ENCODE data around the gene TTC7B. TPM values are rescaled to one million over a fixed set of nuclear protein-coding genes. Genes with fewer than 3 reads are reported as not detected.

The TTC7B gene
- total and polyA plus RNA-seq, 2 experiments from 2014 or later = 5.2 to 28.2 TPM

DNA sequence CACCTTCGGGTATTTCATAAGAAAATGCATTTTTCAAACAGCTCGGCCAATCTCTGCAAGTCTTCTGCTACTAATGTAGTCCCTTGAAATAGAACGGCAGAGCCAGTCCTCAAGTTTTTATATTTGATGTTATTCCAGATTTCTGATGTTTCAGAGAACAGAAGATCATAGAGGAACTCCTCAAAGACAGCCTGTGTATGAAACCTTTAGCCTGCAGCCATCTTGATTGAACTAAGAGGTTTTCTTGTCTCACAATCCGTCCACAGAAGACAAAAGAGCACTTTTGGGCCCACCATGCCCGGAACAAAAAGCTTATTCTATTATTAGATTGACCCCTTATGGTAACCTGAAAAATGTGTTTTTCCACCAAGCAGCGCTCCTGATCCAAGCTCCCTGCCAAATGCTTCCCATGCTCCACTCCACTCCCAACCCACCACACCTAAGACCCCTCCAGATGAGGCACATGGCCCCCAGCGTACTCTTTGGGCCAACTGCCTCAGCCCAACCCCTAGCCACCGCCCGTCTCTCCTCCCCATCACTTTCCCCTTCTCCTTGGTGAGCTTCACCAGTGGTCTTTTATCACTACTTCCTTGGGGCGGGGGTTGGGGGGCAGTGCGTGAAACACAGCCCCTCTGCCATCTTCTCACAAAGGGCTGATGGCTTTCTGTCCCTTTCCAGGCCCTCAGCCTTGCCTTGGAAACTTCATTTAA, 243.6 kb downstream of the TTC7B start:
- no peaks in the 10 kb centered on the region for H3K27me3 ChIP-seq (replicated peaks; ENCODE audit: insufficient read depth)
- H3K36me3 ChIP-seq (ENCODE audit: low read depth) = no peaks in the 10 kb centered on the region
- H3K9me3 ChIP-seq (ENCODE audit: low read depth) = no peaks in the 10 kb centered on the region
- H2AFZ ChIP-seq = no peak overlapping the region
- H3K4me3 ChIP-seq = no peak overlapping the region
- no peak overlapping the region for H3K9ac ChIP-seq
- H3K79me2 ChIP-seq (ENCODE audit: insufficient read depth) = no peaks in the 10 kb centered on the region
- TF ChIP-seq EZH2phosphoT487 (IDR thresholded peaks at IDR 0.05; ENCODE audit: insufficient read depth, low read depth) (no peak), EZH2 (IDR thresholded peaks at IDR 0.05; ENCODE audit: insufficient read depth, poor library complexity, severe bottlenecking) (no peak)
- H3F3A ChIP-seq (ENCODE audit: insufficient read depth) = no peaks in the 10 kb centered on the region
- no peaks in the 10 kb centered on the region for H4K20me1 ChIP-seq (ENCODE audit: insufficient read depth)
- no peak overlapping the region for H3K4me2 ChIP-seq (ENCODE audit: unreplicated experiment)
- no peak overlapping the region for H3K27ac ChIP-seq
- H3K4me1 ChIP-seq (ENCODE audit: insufficient read depth) = no peaks in the 10 kb centered on the region
- DNase-seq = no peak
- in situ Hi-C loops (cut with MboI) = no loop called here
- H3K9me2 ChIP-seq (ENCODE audit: insufficient read depth) = no peaks in the 10 kb centered on the region
- 92 to 93% methylated on average over 11 of the region's 11 CpGs for WGBS, 2 experiments (ENCODE audit: low coverage in 1 of 2, low lambda C conversion rate in 2 of 2, missing lambda C conversion rate in 2 of 2)

DNA sequence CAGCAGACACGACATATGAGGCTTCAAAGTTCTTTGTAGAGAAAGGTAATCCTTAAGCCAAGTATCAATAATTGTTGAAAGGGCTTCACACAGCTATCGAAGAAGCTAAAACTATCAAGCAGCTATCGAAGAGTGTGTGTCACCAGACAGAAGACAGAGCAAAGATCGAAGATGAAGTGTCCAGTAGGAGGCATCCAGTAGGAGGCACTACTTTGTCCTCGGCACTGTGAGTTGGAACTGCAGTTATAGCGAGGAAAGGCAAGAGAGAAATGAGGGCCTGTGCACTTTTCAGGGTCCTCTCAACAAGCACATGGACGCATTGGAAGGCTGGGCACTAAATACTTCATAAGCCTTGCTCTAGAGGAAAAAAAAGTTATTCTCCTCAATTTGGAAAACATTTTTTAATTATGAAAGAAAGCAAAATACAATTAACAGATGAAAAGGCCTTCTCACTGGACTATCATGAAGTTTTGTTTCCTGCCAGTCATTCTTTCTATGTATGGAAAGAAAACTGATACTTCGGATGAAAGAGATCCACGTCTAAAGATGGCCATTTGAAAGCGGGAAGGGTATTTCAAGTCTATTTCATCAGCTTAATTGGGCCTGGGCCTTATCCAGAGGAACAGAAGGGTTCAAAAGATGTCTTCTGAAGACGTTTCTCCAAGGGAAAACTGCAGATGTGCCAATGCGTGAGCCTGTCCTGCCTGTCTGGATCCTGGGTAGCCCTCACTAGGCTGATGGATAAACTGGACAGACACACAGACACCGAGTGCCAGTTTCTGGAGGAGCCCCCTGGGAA, 244.9 kb downstream of the TTC7B start:
- Histone ChIP-seq H3K9me2 (ENCODE audit: insufficient read depth) (no peaks in the 10 kb centered on the region), H3K4me2 (ENCODE audit: unreplicated experiment) (no peak overlapping the region), H3K4me3 (no peak overlapping the region), H3K79me2 (ENCODE audit: insufficient read depth) (no peaks in the 10 kb centered on the region), H3K9ac (no peak overlapping the region), H3K27me3 (replicated peaks; ENCODE audit: insufficient read depth) (no peaks in the 10 kb centered on the region), H3K36me3 (ENCODE audit: low read depth) (no peaks in the 10 kb centered on the region), H3K27ac (no peak overlapping the region), H2AFZ (no peak overlapping the region), H3F3A (ENCODE audit: insufficient read depth) (no peaks in the 10 kb centered on the region), H3K9me3 (ENCODE audit: low read depth) (no peaks in the 10 kb centered on the region), H3K4me1 (ENCODE audit: insufficient read depth) (no peaks in the 10 kb centered on the region), H4K20me1 (ENCODE audit: insufficient read depth) (no peaks in the 10 kb centered on the region)
- DNase-seq = no peak
- in situ Hi-C loops (cut with MboI) = no loop called here
- WGBS, 2 experiments (ENCODE audit: low coverage in 1 of 2, low lambda C conversion rate in 2 of 2, missing lambda C conversion rate in 2 of 2) = 88 to 92% methylated on average over 13 of the region's 13 CpGs
- TF ChIP-seq EZH2 (IDR thresholded peaks at IDR 0.05; ENCODE audit: insufficient read depth, poor library complexity, severe bottlenecking) (no peak), EZH2phosphoT487 (IDR thresholded peaks at IDR 0.05; ENCODE audit: insufficient read depth, low read depth) (no peak)

DNA sequence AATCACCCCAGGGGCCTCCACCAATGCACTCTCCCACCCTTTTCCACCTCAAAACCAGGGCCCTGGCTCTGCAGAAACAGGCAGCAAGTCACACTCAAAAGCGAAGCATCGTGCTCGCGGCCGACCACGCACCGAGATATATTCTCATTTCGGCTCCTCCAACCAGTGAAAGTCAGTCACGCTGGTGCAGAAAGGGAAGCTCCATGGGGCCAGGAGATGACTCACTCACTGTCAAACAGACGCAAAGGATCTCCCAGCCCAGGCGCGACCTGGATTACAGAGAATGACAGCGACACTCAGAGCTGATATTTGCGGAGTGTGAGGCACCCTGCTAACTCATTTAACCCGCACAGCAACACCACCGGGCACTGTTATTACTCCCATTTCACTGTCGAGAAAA, 245.8 kb downstream of the TTC7B start:
- Histone ChIP-seq H4K20me1 (ENCODE audit: insufficient read depth) (no peaks in the 10 kb centered on the region), H3K9me3 (ENCODE audit: low read depth) (no peaks in the 10 kb centered on the region), H3K9me2 (ENCODE audit: insufficient read depth) (no peaks in the 10 kb centered on the region), H3K27me3 (replicated peaks; ENCODE audit: insufficient read depth) (no peaks in the 10 kb centered on the region), H3K4me1 (ENCODE audit: insufficient read depth) (no peaks in the 10 kb centered on the region), H2AFZ (no peak overlapping the region), H3K79me2 (ENCODE audit: insufficient read depth) (no peaks in the 10 kb centered on the region), H3K27ac (no peak overlapping the region), H3K4me2 (ENCODE audit: unreplicated experiment) (no peak overlapping the region), H3K36me3 (ENCODE audit: low read depth) (no peaks in the 10 kb centered on the region), H3F3A (ENCODE audit: insufficient read depth) (no peaks in the 10 kb centered on the region), H3K9ac (no peak overlapping the region), H3K4me3 (no peak overlapping the region)
- in situ Hi-C loops (cut with MboI) = no loop called here
- 96 to 98% methylated on average over 17 of the region's 17 CpGs for WGBS, 2 experiments (ENCODE audit: low coverage in 1 of 2, low lambda C conversion rate in 2 of 2, missing lambda C conversion rate in 2 of 2)
- DNase-seq = no peak
- TF ChIP-seq EZH2phosphoT487 (IDR thresholded peaks at IDR 0.05; ENCODE audit: insufficient read depth, low read depth) (no peak), EZH2 (IDR thresholded peaks at IDR 0.05; ENCODE audit: insufficient read depth, poor library complexity, severe bottlenecking) (no peak)

DNA sequence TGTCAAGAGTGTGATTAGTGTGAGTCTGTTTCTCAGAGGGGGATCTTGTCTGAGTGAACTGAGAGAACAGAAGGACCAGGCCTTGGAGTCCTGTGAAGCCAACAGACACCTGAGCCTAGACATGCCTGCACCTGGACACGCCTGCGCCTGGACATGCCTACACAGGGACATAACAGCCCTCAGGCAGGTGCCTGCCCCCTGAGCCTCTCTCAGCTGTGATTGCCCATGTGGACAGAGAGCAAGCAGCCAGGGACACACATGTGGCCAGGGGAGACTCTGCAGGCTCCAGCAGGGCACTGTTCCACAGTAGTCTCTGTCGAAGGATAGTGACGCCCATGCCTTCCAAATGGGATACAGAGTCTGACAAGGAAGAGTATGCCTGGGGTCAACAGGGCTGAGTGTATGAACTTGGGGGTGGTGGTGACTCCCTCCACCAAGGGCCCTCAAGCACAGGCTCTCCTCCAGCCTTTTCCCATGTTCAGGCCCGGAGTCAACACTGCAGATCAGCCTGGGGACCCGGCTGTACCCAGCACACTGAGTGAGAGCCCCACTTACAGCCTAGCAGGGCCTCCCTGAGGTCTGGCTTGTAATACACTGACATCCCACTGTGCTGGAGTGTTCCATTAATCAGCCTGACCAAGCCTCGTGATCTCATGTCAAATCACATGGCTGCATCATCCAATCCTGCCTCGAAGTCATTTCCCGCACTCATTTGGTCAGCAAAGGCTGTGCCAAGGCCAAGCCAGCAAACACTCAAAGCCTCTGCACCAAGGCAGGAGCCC, 246.4 kb downstream of the TTC7B start:
- Histone ChIP-seq H3K36me3 (ENCODE audit: low read depth) (no peaks in the 10 kb centered on the region), H4K20me1 (ENCODE audit: insufficient read depth) (no peaks in the 10 kb centered on the region), H3K4me1 (ENCODE audit: insufficient read depth) (no peaks in the 10 kb centered on the region), H3K4me2 (ENCODE audit: unreplicated experiment) (no peak overlapping the region), H3K79me2 (ENCODE audit: insufficient read depth) (no peaks in the 10 kb centered on the region), H2AFZ (no peak overlapping the region), H3K27ac (no peak overlapping the region), H3K27me3 (replicated peaks; ENCODE audit: insufficient read depth) (no peaks in the 10 kb centered on the region), H3K9me3 (ENCODE audit: low read depth) (no peaks in the 10 kb centered on the region), H3F3A (ENCODE audit: insufficient read depth) (no peaks in the 10 kb centered on the region), H3K9me2 (ENCODE audit: insufficient read depth) (no peaks in the 10 kb centered on the region), H3K4me3 (no peak overlapping the region), H3K9ac (no peak overlapping the region)
- DNase-seq = no peak
- in situ Hi-C loops (cut with MboI) = no loop called here
- WGBS, 2 experiments (ENCODE audit: low coverage in 1 of 2, low lambda C conversion rate in 2 of 2, missing lambda C conversion rate in 2 of 2) = 87 to 91% methylated on average over 9 of the region's 9 CpGs
- TF ChIP-seq EZH2 (IDR thresholded peaks at IDR 0.05; ENCODE audit: insufficient read depth, poor library complexity, severe bottlenecking) (no peak), EZH2phosphoT487 (IDR thresholded peaks at IDR 0.05; ENCODE audit: insufficient read depth, low read depth) (no peak)
